K562 (cell line): Measurements from ENCODE around the gene PSMD4. TPM values are rescaled to one million over a fixed set of nuclear protein-coding genes. Genes with fewer than 3 reads are reported as not detected.
A peak's percentile ranks its signal among the peaks of the same experiment; 100 is the strongest.

Source experiments
- BRD4 ChIP-seq: fragments of 200-600 bp; sonication (generic); IDR thresholded peaks from 2 replicates; pipeline ENCODE4 v1.6.1; 2017; ENCODE audit warnings: inconsistent platforms
- CTBP1 ChIP-seq: fragments of 450-650 bp; IDR thresholded peaks from 2 replicates; pipeline ENCODE4 v1.6.1; 2016; ENCODE audit warnings: borderline replicate concordance
- GTF2B ChIP-seq: IDR thresholded peaks from 2 replicates; pipeline ENCODE4 v1.6.1; 2011; ENCODE audit not compliant: insufficient read length; ENCODE audit errors: extremely low read depth
- ILF3 ChIP-seq: fragments of 450-650 bp; IDR thresholded peaks from 2 replicates; pipeline ENCODE4 v1.6.1; 2018; ENCODE audit warnings: antibody characterized with exemption, mild to moderate bottlenecking, moderate library complexity, borderline replicate concordance
- MAZ ChIP-seq, 2 experiments: fragments of 450-650 bp in 1 of 2; sonication (generic) in 1 of 2; formaldehyde crosslinking; IDR thresholded peaks in 1 of 2; conservative IDR thresholded peaks in 1 of 2; 2 replicates each; pipeline versions ENCODE4 v1.4.0 to v1.5.0; 2020; ENCODE audit warnings: mild to moderate bottlenecking in 1 of 2, missing genetic modification reagents in 1 of 2
- NR2C1 ChIP-seq, 2 experiments: fragments of 450-650 bp; IDR thresholded peaks; 2 replicates each; pipeline ENCODE4 v1.6.1; 2017; ENCODE audit warnings: mild to moderate bottlenecking in 2 of 2, antibody characterized with exemption in 1 of 2, inconsistent platforms in 1 of 2, missing compliant biosample characterization in 1 of 2, missing genetic modification characterization in 1 of 2
- RBFOX2 ChIP-seq: fragments of 200-400 bp; formaldehyde crosslinking; IDR thresholded peaks from 2 replicates; pipeline ENCODE4 v1.6.1; 2017; ENCODE audit warnings: low read depth, mild to moderate bottlenecking, low read length, moderate library complexity
- RBM34 ChIP-seq: fragments of 200-400 bp; formaldehyde crosslinking; IDR thresholded peaks from 2 replicates; pipeline ENCODE4 v1.6.1; 2018; ENCODE audit warnings: low read length, borderline replicate concordance; ENCODE audit not compliant: insufficient read depth
- SUPT5H ChIP-seq: fragments of 450-650 bp; IDR thresholded peaks from 2 replicates; pipeline ENCODE4 v1.6.1; 2016
- VEZF1 ChIP-seq: fragments of 200-800 bp; sonication (Bioruptor generic); IDR thresholded peaks from 2 replicates; pipeline ENCODE4 v1.6.1; 2017; ENCODE audit warnings: missing genetic modification characterization, missing compliant biosample characterization
- ZNF274 ChIP-seq: IDR thresholded peaks from 2 replicates; pipeline ENCODE4 v1.6.1; 2011; ENCODE audit warnings: low read depth, mild to moderate bottlenecking, low read length, moderate library complexity, borderline replicate concordance
- ZNF551 ChIP-seq: fragments of 250-450 bp; sonication (Bioruptor Pico); IDR thresholded peaks from 2 replicates; pipeline ENCODE4 v1.5.0; 2021; ENCODE audit warnings: mild to moderate bottlenecking, moderate library complexity
- polyA plus RNA-seq, 8 experiments: library from polyadenylated mRNA; depleted of rRNA in 4 of 8; stranded (reverse) in 5 of 8; unstranded in 3 of 8; fragments of >200 nt; fragmentation: Nextera tagmentation in 2 of 8; fragmentation: Illumina TruSeq in 1 of 8; extraction: Ambion mirVana in 2 of 8; extraction: Trizol in 1 of 8; gene quantifications; 2 replicates each; pipeline versions ENCODE4 v1.2.1 to v1.2.3, GENCODE V29; 2011 to 2014; ENCODE audit warnings: inconsistent platforms in 1 of 8, missing spikeins in 1 of 8
- total RNA-seq, 7 experiments: library from RNA; depleted of rRNA in 6 of 7; stranded (reverse); fragments of >200 nt in 6 of 7; fragmentation: Illumina TruSeq in 2 of 7; extraction: Trizol in 2 of 7; gene quantifications; 2 replicates each; pipeline versions ENCODE4 v1.2.1 to v1.2.3, GENCODE V29; 2011 to 2021; ENCODE audit warnings: low replicate concordance in 1 of 7
- TF ChIP-seq, protein P1 (sequence below): fragments of 450-650 bp; IDR thresholded peaks from 2 replicates; pipeline ENCODE4 v1.6.1; 2016; ENCODE audit warnings: mild to moderate bottlenecking, moderate library complexity

PSMD4 gene
- total and polyA plus RNA-seq, 9 of the 15 experiments (the other 6 are each of a cell fraction or from before 2014, with no cell fraction given), result 194 to 353 (median 295) TPM

- no peak for TF ChIP-seq ILF3
- TF ChIP-seq MAZ (CRISPR knock-in tag; conservative IDR thresholded peaks at IDR 0.05 in 1 of 2, IDR thresholded peaks at IDR 0.05 in 1 of 2), result peak in 1 of 2 experiments; percentile 78; a peak in 2 of 4 replicates
- no peak for TF ChIP-seq ZNF274
- TF ChIP-seq BRD4, result peak; percentile 90
- TF ChIP-seq VEZF1 (CRISPR knock-in tag), result peak; percentile 61; the same call in 1 of the 2 replicates
- TF ChIP-seq, protein P1, sequence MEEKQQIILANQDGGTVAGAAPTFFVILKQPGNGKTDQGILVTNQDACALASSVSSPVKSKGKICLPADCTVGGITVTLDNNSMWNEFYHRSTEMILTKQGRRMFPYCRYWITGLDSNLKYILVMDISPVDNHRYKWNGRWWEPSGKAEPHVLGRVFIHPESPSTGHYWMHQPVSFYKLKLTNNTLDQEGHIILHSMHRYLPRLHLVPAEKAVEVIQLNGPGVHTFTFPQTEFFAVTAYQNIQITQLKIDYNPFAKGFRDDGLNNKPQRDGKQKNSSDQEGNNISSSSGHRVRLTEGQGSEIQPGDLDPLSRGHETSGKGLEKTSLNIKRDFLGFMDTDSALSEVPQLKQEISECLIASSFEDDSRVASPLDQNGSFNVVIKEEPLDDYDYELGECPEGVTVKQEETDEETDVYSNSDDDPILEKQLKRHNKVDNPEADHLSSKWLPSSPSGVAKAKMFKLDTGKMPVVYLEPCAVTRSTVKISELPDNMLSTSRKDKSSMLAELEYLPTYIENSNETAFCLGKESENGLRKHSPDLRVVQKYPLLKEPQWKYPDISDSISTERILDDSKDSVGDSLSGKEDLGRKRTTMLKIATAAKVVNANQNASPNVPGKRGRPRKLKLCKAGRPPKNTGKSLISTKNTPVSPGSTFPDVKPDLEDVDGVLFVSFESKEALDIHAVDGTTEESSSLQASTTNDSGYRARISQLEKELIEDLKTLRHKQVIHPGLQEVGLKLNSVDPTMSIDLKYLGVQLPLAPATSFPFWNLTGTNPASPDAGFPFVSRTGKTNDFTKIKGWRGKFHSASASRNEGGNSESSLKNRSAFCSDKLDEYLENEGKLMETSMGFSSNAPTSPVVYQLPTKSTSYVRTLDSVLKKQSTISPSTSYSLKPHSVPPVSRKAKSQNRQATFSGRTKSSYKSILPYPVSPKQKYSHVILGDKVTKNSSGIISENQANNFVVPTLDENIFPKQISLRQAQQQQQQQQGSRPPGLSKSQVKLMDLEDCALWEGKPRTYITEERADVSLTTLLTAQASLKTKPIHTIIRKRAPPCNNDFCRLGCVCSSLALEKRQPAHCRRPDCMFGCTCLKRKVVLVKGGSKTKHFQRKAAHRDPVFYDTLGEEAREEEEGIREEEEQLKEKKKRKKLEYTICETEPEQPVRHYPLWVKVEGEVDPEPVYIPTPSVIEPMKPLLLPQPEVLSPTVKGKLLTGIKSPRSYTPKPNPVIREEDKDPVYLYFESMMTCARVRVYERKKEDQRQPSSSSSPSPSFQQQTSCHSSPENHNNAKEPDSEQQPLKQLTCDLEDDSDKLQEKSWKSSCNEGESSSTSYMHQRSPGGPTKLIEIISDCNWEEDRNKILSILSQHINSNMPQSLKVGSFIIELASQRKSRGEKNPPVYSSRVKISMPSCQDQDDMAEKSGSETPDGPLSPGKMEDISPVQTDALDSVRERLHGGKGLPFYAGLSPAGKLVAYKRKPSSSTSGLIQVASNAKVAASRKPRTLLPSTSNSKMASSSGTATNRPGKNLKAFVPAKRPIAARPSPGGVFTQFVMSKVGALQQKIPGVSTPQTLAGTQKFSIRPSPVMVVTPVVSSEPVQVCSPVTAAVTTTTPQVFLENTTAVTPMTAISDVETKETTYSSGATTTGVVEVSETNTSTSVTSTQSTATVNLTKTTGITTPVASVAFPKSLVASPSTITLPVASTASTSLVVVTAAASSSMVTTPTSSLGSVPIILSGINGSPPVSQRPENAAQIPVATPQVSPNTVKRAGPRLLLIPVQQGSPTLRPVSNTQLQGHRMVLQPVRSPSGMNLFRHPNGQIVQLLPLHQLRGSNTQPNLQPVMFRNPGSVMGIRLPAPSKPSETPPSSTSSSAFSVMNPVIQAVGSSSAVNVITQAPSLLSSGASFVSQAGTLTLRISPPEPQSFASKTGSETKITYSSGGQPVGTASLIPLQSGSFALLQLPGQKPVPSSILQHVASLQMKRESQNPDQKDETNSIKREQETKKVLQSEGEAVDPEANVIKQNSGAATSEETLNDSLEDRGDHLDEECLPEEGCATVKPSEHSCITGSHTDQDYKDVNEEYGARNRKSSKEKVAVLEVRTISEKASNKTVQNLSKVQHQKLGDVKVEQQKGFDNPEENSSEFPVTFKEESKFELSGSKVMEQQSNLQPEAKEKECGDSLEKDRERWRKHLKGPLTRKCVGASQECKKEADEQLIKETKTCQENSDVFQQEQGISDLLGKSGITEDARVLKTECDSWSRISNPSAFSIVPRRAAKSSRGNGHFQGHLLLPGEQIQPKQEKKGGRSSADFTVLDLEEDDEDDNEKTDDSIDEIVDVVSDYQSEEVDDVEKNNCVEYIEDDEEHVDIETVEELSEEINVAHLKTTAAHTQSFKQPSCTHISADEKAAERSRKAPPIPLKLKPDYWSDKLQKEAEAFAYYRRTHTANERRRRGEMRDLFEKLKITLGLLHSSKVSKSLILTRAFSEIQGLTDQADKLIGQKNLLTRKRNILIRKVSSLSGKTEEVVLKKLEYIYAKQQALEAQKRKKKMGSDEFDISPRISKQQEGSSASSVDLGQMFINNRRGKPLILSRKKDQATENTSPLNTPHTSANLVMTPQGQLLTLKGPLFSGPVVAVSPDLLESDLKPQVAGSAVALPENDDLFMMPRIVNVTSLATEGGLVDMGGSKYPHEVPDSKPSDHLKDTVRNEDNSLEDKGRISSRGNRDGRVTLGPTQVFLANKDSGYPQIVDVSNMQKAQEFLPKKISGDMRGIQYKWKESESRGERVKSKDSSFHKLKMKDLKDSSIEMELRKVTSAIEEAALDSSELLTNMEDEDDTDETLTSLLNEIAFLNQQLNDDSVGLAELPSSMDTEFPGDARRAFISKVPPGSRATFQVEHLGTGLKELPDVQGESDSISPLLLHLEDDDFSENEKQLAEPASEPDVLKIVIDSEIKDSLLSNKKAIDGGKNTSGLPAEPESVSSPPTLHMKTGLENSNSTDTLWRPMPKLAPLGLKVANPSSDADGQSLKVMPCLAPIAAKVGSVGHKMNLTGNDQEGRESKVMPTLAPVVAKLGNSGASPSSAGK, result peak; percentile 81
- no peak for TF ChIP-seq NR2C1 (IDR thresholded peaks at IDR 0.05)
- peak; percentile 74 for TF ChIP-seq NR2C1 (tag; IDR thresholded peaks at IDR 0.05)
- TF ChIP-seq RBFOX2, result peak; percentile 31; the same call in 1 of the 2 replicates
- TF ChIP-seq CTBP1, result peak; percentile 84; the same call in 1 of the 2 replicates
- TF ChIP-seq ZNF551, result no peak
- no peak for TF ChIP-seq GTF2B
- no peak for TF ChIP-seq SUPT5H
- no peak for TF ChIP-seq RBM34
Observed at GRCh38 chr1:151311589-151312331, 57.2 kb downstream of the PSMD4 start (continued).
